ENCODE measurements around the gene CERS6. TPM values are rescaled to one million over a fixed set of nuclear protein-coding genes. Genes with fewer than 3 reads are reported as not detected.

The CERS6 gene
- polyA plus RNA-seq, 1 donor (not counting 4 experiments of a cell fraction or from before 2014, with no cell fraction given), result 19.5 TPM

- dilution Hi-C loops (cut with MboI; ENCODE audit: extremely low pct_ligation_motif_present, low sequenced_read_pairs), result no loop called here
- Histone ChIP-seq H3K4me3 (ENCODE audit: control insufficient read depth in 2 of 3, extremely low read depth in 1 of 3, insufficient read depth in 2 of 3, low read depth in 1 of 3, low read length in 3 of 3) (no peak overlapping the region), H4K20me1 (ENCODE audit: control insufficient read depth, extremely low read depth, insufficient read depth, low read length) (no peaks in the 10 kb centered on the region), H3K9me1 (ENCODE audit: control insufficient read depth, extremely low read depth, insufficient read depth, low read length) (no peaks in the 10 kb centered on the region), H3K9me3 (ENCODE audit: control insufficient read depth, low read depth, low read length) (no peaks in the 10 kb centered on the region), H3K4me2 (ENCODE audit: control insufficient read depth, extremely low read depth, insufficient read depth, low read depth, low read length) (no peak overlapping the region), H3K4me1 (ENCODE audit: control insufficient read depth, extremely low read depth, insufficient read depth, low read length) (peaks cover 7% of the 10 kb centered on the region), H3K36me3 (ENCODE audit: control insufficient read depth in 2 of 2, extremely low read depth in 1 of 2, insufficient read depth in 2 of 2, low read length in 2 of 2) (no peaks in the 10 kb centered on the region), H3K27me3 (ENCODE audit: control insufficient read depth, extremely low read depth, insufficient read depth, low read length) (no peaks in the 10 kb centered on the region), H3K79me2 (ENCODE audit: control insufficient read depth, insufficient read depth, low read length) (peaks cover 24% of the 10 kb centered on the region), H3K27ac (ENCODE audit: control insufficient read depth, insufficient read depth, low read length) (no peak overlapping the region), H2AFZ (ENCODE audit: control insufficient read depth, low read length) (no peak overlapping the region), H3K9ac (ENCODE audit: control insufficient read depth, extremely low read depth, insufficient read depth, low read length) (no peak overlapping the region)
- no peak for TF ChIP-seq CTCF (optimal IDR thresholded peaks at IDR 0.05 in 1 of 3, IDR thresholded peaks at IDR 0.05 in 1 of 3, conservative IDR thresholded peaks at IDR 0.05 in 1 of 3; ENCODE audit: extremely low read depth in 1 of 3, insufficient read depth in 2 of 3, low read length in 3 of 3)
- TF ChIP-seq EZH2 (IDR thresholded peaks at IDR 0.05; ENCODE audit: low read length), result no peak
- DNase-seq (ENCODE audit: low read depth, low spot score) (no peak), FAIRE-seq (no peak)
Measured at GRCh38 chr2:168589236-168590211, 133.5 kb downstream of the CERS6 start.

- Histone ChIP-seq H3K27ac (ENCODE audit: control insufficient read depth, insufficient read depth, low read length) (no peak overlapping the region), H3K9me3 (ENCODE audit: control insufficient read depth, low read depth, low read length) (no peaks in the 10 kb centered on the region), H2AFZ (ENCODE audit: control insufficient read depth, low read length) (no peak overlapping the region), H4K20me1 (ENCODE audit: control insufficient read depth, extremely low read depth, insufficient read depth, low read length) (no peaks in the 10 kb centered on the region), H3K4me1 (ENCODE audit: control insufficient read depth, extremely low read depth, insufficient read depth, low read length) (peaks cover 8% of the 10 kb centered on the region), H3K27me3 (ENCODE audit: control insufficient read depth, extremely low read depth, insufficient read depth, low read length) (no peaks in the 10 kb centered on the region), H3K4me2 (ENCODE audit: control insufficient read depth, extremely low read depth, insufficient read depth, low read depth, low read length) (no peak overlapping the region), H3K36me3 (ENCODE audit: control insufficient read depth in 2 of 2, extremely low read depth in 1 of 2, insufficient read depth in 2 of 2, low read length in 2 of 2) (no peaks in the 10 kb centered on the region), H3K9ac (ENCODE audit: control insufficient read depth, extremely low read depth, insufficient read depth, low read length) (no peak overlapping the region), H3K4me3 (ENCODE audit: control insufficient read depth in 2 of 3, extremely low read depth in 1 of 3, insufficient read depth in 2 of 3, low read depth in 1 of 3, low read length in 3 of 3) (no peak overlapping the region), H3K79me2 (ENCODE audit: control insufficient read depth, insufficient read depth, low read length) (peaks cover 12% of the 10 kb centered on the region), H3K9me1 (ENCODE audit: control insufficient read depth, extremely low read depth, insufficient read depth, low read length) (no peaks in the 10 kb centered on the region)
- dilution Hi-C loops (cut with MboI; ENCODE audit: extremely low pct_ligation_motif_present, low sequenced_read_pairs), result no loop called here
- DNase-seq (ENCODE audit: low read depth, low spot score) (no peak), FAIRE-seq (no peak)
- TF ChIP-seq EZH2 (IDR thresholded peaks at IDR 0.05; ENCODE audit: low read length), result no peak
- TF ChIP-seq CTCF (optimal IDR thresholded peaks at IDR 0.05 in 1 of 3, IDR thresholded peaks at IDR 0.05 in 1 of 3, conservative IDR thresholded peaks at IDR 0.05 in 1 of 3; ENCODE audit: extremely low read depth in 1 of 3, insufficient read depth in 2 of 3, low read length in 3 of 3), result no peak
Measured at GRCh38 chr2:168592181-168592831, 136.2 kb downstream of the CERS6 start.
